ENCODE data around the gene PBX2.

- TF ChIP-seq ZNF274 (IDR thresholded peaks at IDR 0.05; ENCODE audit: low read depth, low read length) (no peak), YY1 (IDR thresholded peaks at IDR 0.05; ENCODE audit: insufficient read depth, insufficient read length) (no peak)
Measured at GRCh38 chr6:32187009-32187709, 2.8 kb downstream of the PBX2 start.
